ENCODE results near the gene ZNF836. TPM values are rescaled to one million over a fixed set of nuclear protein-coding genes. Genes with fewer than 3 reads are reported as not detected.

ZNF836 gene
- polyA plus RNA-seq, 3 donors, result 2.3 to 4.8 (median 2.6) TPM

DNA sequence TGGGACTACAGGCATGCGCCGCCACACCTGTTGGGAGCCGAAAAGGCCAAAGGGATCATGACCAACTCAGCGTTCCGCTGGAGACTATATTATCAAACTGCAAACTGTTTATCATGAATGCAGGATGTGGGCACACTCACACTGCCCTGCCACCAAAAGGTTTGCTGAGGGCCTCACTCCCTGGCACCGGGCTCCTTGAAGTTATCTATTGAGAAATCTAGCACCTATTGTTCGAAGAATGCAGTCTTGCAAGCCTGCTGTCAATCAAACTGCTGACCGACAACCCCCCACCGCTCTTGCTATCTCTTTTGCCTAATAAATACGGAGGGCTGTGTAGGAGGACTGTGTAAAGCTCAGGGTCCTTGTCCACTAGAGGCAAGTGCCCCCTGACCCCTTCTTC, 5.2 kb upstream of the ZNF836 start:
- WGBS (ENCODE audit: insufficient coverage), result 94% methylated on average over 6 of the region's 10 CpGs
- Mint-ChIP-seq H3K9me3 (peaks cover 3 to 84% (median 28%) of the 10 kb centered on the region in 7 donors), H3K4me1 (peaks cover 4% of the 10 kb centered on the region), H3K27ac (no peak overlapping the region), H3K4me3 (no peak overlapping the region), H3K36me3 (no peaks in the 10 kb centered on the region), H3K27me3 (ENCODE audit: low read depth in 3 of 3) (peaks cover 1 to 9% (median 2%) of the 10 kb centered on the region in 3 donors)
- H3K4me1 ChIP-seq (ENCODE audit: control insufficient read depth in 1 of 2, insufficient read depth in 2 of 2, low read length in 2 of 2), result peaks cover 3 to 4% of the 10 kb centered on the region in 2 donors
- TF ChIP-seq, protein P1, sequence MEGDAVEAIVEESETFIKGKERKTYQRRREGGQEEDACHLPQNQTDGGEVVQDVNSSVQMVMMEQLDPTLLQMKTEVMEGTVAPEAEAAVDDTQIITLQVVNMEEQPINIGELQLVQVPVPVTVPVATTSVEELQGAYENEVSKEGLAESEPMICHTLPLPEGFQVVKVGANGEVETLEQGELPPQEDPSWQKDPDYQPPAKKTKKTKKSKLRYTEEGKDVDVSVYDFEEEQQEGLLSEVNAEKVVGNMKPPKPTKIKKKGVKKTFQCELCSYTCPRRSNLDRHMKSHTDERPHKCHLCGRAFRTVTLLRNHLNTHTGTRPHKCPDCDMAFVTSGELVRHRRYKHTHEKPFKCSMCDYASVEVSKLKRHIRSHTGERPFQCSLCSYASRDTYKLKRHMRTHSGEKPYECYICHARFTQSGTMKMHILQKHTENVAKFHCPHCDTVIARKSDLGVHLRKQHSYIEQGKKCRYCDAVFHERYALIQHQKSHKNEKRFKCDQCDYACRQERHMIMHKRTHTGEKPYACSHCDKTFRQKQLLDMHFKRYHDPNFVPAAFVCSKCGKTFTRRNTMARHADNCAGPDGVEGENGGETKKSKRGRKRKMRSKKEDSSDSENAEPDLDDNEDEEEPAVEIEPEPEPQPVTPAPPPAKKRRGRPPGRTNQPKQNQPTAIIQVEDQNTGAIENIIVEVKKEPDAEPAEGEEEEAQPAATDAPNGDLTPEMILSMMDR (IDR thresholded peaks at IDR 0.05), result no peak
- no peak overlapping the region for H3K4me2 ChIP-seq (replicated peaks; ENCODE audit: extremely low read depth, low read length, poor library complexity, severe bottlenecking)
- no peak overlapping the region for H3K4me3 ChIP-seq (replicated peaks in 1 of 3; ENCODE audit: low read depth in 2 of 3, low read length in 3 of 3)
- no peak overlapping the region for H3K27ac ChIP-seq (ENCODE audit: low read depth in 1 of 2, low read length in 2 of 2)
- H3K9me3 ChIP-seq (replicated peaks in 1 of 2; ENCODE audit: control insufficient read depth in 1 of 2, insufficient read depth in 1 of 2, low read length in 2 of 2), result peaks cover 0 to 8% of the 10 kb centered on the region in 2 donors
- H4K20me1 ChIP-seq (ENCODE audit: insufficient read depth, low read length), result no peaks in the 10 kb centered on the region
- DNase-seq, result no peak
- no peaks in the 10 kb centered on the region for H3K36me3 ChIP-seq (replicated peaks in 1 of 2; ENCODE audit: control insufficient read depth in 1 of 2, insufficient read depth in 2 of 2, low read length in 2 of 2)
- intact Hi-C loops (cut with micrococcal nuclease), result no loop called here
- no peak overlapping the region for H2AFZ ChIP-seq (ENCODE audit: insufficient read depth, low read depth, low read length, poor library complexity, severe bottlenecking)
- H3K79me2 ChIP-seq (ENCODE audit: insufficient read depth, low read length), result no peaks in the 10 kb centered on the region
- no peak overlapping the region for H3K9ac ChIP-seq (ENCODE audit: insufficient read depth, low read length, poor library complexity, severe bottlenecking)
- H3K27me3 ChIP-seq (ENCODE audit: control insufficient read depth in 2 of 2, insufficient read depth in 2 of 2, low read length in 2 of 2), result no peaks in the 10 kb centered on the region

DNA sequence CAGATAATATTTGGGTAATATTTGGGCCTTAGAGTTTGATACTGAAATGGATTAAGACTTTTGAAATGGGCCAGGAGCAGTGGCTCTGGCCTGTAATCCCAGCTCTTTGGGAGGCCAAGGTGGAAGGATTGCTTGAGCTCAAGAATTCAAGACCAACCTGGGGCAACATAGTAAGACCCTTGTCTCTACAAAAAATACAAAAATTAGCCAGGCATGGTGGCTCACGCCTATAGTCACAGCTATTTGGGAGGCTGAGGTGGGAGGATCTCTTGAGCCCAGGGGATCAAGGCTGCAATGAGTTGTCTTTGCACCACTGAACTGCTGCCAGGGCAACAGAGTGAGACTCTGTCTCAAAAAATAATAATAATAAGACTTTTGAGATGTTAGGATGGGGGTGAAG, 926 bp upstream of the ZNF836 start:
- H2AFZ ChIP-seq (ENCODE audit: insufficient read depth, low read depth, low read length, poor library complexity, severe bottlenecking), result no peak overlapping the region
- H3K79me2 ChIP-seq (ENCODE audit: insufficient read depth, low read length), result peaks cover 6% of the 10 kb centered on the region
- H3K4me2 ChIP-seq (replicated peaks; ENCODE audit: extremely low read depth, low read length, poor library complexity, severe bottlenecking), result no peak overlapping the region
- intact Hi-C loops (cut with micrococcal nuclease), result no loop called here
- no peaks in the 10 kb centered on the region for H4K20me1 ChIP-seq (ENCODE audit: insufficient read depth, low read length)
- no peak overlapping the region for H3K27ac ChIP-seq (ENCODE audit: low read depth in 1 of 2, low read length in 2 of 2)
- peaks cover 20% of the 10 kb centered on the region for H3K4me1 Mint-ChIP-seq
- H3K9me3 Mint-ChIP-seq, result peaks cover 7 to 58% (median 26%) of the 10 kb centered on the region in 7 donors
- H3K27me3 Mint-ChIP-seq (ENCODE audit: low read depth in 3 of 3), result peaks cover 5 to 11% (median 8%) of the 10 kb centered on the region in 3 donors
- no peak for DNase-seq
- peaks cover 12 to 17% of the 10 kb centered on the region in 2 donors for H3K4me1 ChIP-seq (ENCODE audit: control insufficient read depth in 1 of 2, insufficient read depth in 2 of 2, low read length in 2 of 2)
- no peak overlapping the region for H3K27ac Mint-ChIP-seq
- H3K27me3 ChIP-seq (ENCODE audit: control insufficient read depth in 2 of 2, insufficient read depth in 2 of 2, low read length in 2 of 2), result no peaks in the 10 kb centered on the region
- H3K36me3 Mint-ChIP-seq, result peaks cover 22% of the 10 kb centered on the region in 2 donors
- peaks cover 7 to 16% of the 10 kb centered on the region in 2 donors for H3K9me3 ChIP-seq (replicated peaks in 1 of 2; ENCODE audit: control insufficient read depth in 1 of 2, insufficient read depth in 1 of 2, low read length in 2 of 2)
- WGBS (ENCODE audit: insufficient coverage), result no CpG with 5 or more reads among the region's 1 CpG
- no peak overlapping the region for H3K4me3 ChIP-seq (replicated peaks in 1 of 3; ENCODE audit: low read depth in 2 of 3, low read length in 3 of 3)
- H3K9ac ChIP-seq (ENCODE audit: insufficient read depth, low read length, poor library complexity, severe bottlenecking), result no peak overlapping the region
- H3K4me3 Mint-ChIP-seq, result no peak overlapping the region
- TF ChIP-seq, protein P1 (IDR thresholded peaks at IDR 0.05), result no peak
- H3K36me3 ChIP-seq (replicated peaks in 1 of 2; ENCODE audit: control insufficient read depth in 1 of 2, insufficient read depth in 2 of 2, low read length in 2 of 2), result peaks cover 12 to 20% of the 10 kb centered on the region in 2 donors
